Stimulated activated CD4-positive, alpha-beta T cell treated with anti-CD3 and anti-CD28 coated beads, Interleukin-15, amount 100 ng/mL, for 1 hour (primary cell): ENCODE data around the gene SLC10A7.

Experiments used
- DNase-seq, 2 donors: peaks; one replicate each; pipeline ENCODE4 v3.0.0-alpha.2; 2020; ENCODE audit warnings: low read depth in 1 of 2, low spot score in 1 of 2

Gene SLC10A7

GRCh38 chr4:146521541-146522097 is at the start of gene SLC10A7:
Gene SLC10A7, minus strand, starts transcription at chr4:146521940. Its CDS starts 223 bp downstream, at chr4:146521717.
- peak; percentile 26 to 58 for DNase-seq

DNA sequence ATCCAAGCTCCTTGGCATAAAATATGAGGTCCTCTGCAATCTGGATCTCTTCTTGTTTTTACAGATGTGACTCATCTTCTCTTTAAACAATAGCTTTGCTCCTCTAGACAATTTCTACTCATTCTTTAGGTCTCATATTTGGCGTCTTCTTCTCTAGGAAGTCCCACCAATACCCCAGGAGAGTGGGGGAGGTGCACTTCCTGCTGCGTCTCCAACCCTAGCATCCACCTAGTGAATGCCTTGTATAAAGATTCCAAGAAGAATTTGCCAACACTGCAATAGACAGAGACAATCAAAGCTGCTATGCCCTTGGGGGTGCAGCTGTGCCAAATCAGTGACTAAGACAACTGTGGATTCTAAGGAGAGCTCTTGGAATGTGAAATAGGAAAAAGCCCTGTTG is 45.7 kb upstream of the SLC10A7 start:
- no peak for DNase-seq

DNA sequence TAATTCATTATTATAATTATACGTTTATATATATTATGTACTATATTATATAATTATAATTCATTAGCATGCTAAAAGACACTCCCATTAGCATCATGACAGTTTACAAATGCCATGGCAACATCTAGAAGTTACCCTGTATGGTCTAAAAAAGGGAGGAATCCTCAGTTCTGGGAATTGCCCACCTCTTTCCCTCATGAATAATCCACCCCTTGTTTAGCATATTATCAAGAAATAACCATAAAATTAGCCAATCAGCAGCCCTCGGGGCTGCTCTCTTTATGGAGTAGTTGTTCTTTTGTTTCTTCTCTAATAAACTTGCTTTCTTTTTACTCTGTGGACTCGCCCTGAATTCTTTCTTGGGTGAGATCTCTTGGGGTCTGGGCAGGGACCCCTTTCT is 42.8 kb upstream of the SLC10A7 start:
- DNase-seq = no peak

- no peak for DNase-seq
These were observed 28.4 kb upstream of the SLC10A7 start for GRCh38 chr4:146550161-146550560.

- DNase-seq = no peak
These were observed 26.7 kb upstream of the SLC10A7 start for GRCh38 chr4:146548443-146548842.

DNA sequence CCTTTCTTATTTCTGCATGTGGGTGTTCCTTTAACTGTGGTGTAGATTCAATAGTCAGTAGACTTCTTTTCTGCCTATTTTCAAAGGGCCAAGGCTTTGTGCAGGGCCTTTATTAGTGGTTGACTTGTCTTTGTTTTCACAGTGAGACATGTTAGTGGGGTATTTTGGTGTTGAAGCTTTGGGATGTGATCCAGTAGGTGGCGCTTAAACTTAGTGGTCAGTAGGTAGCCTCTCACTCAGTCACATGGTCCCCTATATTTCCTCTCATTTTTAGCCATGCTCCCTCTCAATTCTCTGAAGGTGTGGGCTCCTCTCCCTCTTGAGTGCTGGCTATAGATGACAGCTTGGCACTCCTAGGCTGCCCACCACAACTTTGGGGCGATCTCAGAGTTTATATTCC is 23.4 kb upstream of the SLC10A7 start:
- no peak for DNase-seq

DNA sequence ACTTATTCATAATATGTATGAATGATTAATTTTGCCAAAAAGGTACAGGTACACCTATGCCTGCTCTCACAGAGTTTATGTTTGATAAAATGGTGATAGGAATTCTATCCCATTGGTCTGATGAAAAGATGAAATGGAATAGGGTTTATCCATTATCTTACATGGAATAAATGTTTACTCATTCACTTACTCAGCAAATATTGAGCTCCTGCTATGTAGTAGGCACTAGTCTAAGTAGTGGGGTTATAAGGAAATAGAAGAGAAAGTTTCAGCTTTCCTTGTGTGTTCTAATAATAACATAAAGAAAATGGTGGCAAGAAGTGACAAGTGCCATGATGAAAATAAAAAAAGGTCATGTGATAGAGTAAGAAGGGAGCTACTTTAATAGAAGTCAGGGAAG is 12.4 kb upstream of the SLC10A7 start:
- DNase-seq = no peak

- DNase-seq = no peak
These were observed 4.0 kb upstream of the SLC10A7 start for GRCh38 chr4:146525754-146526153.

DNA sequence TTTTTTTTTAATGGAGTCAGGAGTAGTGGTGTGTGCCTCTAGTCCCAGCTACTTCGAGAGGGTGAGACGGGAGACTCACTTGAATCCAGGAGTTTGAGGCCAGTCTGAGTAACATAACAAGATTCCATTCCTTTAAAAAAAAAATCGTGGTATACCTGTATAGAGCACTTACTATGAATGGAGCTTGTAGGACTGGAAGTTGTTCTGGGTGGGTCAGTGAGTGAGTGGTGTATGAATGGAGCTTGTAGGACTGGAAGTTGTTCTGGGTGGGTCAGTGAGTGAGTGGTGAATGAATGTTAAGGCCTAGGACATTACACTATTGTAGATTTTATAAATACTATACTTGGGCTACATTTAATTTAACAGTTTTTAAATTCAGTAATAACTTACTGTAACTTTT is 2.9 kb upstream of the SLC10A7 start:
- DNase-seq = no peak

DNA sequence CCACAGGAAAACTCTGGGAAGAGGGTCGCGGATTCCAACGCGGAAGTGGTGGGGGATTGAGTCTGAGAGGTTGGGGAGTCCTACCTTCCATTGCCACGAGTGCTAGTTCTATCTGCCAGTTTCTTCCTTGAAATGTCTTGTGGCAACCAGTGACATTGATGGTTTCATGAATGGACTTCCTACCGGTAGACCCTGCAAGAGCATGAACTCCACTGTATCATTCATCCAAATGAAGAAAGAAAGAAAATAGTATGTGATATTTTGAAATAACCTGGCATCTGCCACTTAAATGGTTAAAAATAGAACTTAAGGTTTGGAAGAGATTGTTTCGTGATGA is 1.1 kb upstream of the SLC10A7 start:
- DNase-seq = no peak

DNA sequence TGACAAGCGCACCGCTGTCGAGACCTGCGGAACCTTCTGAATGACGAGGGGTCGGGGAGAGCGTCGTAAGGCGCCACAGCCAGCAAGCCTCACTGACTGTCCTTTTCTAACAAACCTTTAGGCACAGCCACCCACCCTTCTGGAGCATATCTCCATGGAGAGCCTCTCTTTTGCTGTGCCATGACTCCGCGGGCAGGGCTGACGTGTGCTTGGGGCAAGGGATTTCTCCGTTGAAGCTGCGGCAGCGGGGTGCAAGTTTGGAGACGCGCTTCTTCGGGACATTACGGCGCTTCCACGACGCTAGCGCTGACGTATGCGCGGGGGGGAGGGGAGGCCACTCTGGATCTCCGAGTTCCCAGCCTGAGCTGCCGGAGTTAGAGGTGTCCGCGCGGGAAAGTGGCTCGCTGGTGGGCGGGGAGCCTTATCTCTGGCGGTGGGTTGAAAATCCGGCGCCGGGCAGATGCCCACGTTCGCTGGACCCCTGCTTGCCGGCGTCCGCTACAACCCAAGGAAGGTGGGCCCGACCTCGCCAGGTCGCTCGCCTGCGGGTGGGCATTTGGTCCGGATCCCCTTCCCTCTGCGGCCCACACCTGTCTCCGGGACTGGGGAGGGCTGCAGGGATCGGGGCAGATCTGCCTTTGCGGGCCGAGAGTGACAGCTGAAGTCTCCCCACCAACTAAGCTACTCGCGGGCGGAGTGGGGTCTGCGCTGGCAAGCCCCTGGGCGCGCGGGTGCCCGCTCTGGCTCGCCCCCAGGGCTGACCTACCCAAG is 543 bp upstream of the SLC10A7 start:
- DNase-seq = peak; percentile 58 to 81

DNA sequence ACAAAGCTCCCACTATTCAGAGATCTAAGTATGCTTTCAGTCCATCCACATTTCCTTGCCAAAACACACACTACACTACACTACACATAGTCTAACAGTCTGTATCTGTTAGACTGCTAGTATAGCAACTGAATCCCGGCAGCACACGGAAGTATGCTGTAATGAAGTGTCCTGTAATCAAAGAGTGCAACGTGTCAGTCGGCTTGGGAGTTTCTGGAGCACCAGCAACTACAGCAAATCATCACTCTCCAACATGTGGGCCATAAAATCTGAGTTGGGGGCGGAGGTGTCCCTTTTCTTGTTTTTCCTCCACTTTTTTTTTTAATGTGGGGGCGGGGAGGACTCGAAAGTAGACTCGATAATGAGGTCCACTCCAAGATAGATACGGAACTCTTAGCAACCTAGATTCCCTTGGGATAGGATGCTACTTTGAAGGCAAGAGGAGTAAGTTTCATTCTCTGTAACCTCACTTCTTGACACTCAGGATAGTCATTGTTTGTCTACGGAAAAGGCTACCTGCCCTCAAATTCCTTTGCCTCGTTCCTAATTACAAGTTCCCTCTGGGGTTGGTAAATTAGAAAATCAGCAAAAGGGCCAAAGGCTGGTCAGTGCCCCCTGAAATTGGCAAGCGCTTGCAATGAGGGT is 722 bp downstream of the SLC10A7 start:
- no peak for DNase-seq

DNA sequence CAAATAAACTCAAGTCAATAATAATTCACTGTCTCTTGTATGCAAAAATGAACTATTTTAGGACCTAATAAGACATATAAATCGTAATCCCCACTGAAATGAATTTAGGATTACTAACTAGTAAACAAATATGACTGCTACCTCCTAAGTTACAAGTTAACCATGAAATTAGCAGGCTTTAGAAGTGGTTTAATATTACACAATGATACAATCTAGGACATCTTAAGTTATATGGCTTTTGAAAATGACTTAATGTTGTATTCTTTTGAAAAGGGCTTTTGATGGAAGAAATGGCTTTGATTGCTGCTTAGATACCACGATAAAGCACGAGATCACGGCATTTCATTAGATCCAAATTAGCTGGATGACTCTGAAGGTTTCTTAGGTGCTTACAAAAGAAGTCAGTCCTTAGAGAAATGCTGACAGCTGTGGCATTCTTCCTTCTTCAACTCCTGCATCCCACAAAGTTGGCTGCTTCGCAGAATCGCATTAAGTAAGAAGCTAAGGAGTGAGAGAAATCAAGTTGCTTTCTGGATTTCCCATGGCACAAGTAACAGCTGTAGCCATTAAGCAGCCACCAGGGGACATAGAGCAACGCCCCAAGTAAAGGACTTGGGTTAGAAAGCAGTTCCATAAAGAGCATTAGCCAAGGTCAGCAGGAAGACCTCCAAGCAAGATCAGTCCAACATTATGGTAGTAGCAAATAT is 6.9 kb downstream of the SLC10A7 start:
- no peak for DNase-seq

DNA sequence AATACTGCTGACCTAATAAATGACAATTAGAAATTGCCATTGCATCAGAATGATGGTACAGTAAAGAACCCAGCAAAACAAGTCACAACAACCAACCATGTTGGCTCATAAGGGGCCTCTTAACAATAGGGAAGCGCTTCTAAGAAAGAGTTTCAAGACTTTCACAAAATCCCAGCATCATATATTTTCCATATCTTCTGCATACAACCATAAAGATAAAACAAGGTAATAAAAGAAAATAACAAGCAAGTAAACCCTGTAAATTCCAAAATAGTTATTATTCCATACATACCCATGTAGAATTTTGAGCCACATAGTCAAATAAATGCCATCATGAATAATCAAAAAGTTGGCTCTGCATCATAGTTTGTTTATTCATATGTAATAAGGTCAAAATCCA is 8.2 kb downstream of the SLC10A7 start:
- no peak for DNase-seq

- no peak for DNase-seq
These were observed 10.4 kb downstream of the SLC10A7 start for GRCh38 chr4:146511381-146511780.

DNA sequence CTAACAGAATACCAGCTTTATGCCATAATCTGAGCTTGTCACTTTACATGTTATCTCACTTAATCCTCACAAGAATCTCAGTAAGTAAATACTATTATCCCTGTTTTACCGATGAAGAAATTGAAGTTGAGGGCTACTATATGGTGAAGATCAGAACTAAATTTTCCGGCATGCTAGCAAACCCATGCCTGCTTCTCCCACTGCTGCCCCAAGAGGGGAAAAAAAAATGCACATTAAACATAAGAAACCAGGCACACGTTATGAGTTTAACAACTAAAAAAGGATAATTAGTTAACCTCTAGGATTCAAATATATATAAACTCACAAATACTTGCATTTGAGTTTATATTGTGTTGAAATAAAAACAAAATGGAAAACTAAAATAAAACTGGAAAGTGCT is 10.8 kb downstream of the SLC10A7 start:
- no peak for DNase-seq

DNA sequence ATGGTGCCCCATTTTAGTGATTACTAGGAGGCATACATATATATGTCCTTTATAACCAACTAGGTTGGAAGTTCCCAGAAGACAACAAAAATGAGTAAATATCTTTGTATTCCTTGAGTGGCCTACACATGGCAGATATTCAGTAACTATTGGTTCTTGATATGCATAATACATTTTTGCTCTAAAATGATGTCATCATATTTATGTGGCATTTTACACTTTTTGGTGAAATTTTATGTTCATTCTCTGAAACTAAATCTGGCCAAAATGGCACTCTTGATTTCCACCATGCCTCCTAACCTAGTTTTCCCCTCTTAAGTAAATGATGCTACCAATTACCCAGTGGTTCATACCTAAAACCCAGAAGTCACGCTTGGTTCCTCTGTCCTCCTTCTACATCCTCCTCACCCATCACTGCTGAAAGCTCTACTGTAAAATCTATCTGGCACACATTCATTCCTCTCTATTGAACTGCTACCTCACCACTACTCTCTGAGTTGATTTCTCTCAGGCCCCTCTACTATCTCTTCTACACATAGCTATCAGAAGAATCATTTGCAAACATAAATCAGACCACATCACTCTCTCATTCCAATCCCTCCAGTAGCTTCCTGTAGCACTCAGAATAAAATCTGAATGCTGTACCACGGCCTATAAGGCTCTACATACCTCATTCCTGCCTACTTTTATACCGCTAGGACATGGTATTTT is 13.4 kb downstream of the SLC10A7 start:
- no peak for DNase-seq

- no peak for DNase-seq
These were observed 14.1 kb downstream of the SLC10A7 start for GRCh38 chr4:146507632-146508031.

GRCh38 chr4:146506272-146506671 is 15.5 kb downstream of the SLC10A7 start:
- DNase-seq = no peak

DNA sequence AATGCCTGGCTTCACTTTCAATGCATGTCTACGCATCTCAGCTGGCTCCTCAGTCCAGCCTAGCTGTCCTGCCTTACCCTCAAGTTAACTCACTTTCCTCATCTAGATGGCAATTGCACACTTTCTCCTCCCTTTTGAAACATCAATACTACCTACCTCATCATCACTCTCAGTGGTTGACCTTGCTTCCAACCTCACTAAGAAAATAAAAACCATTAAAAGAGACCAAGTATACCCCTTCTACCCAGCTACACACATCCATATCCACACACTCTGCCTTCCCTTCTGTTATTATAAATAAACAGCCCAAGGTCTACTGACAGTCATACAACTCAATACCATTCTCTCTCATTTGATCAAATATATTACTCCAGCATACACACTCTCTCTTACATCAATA is 21.5 kb downstream of the SLC10A7 start:
- no peak for DNase-seq

DNA sequence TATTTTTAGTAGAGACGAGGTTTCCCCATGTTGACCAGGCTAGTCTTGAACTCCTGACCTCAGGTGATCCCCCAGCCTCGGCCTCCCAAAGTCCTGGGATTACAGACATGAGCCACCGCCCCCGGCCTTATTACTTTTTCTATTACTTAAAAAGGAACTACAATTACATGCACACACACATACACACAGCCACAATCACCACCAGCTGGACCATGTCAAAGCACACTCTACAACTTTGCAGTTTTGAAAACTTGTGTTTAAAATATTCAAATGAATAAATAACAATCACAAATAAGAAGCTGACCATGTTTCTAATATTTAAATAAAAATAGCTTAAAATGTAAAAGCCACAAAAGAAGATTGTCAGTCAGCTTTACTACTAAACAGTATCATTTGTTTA is 23.4 kb downstream of the SLC10A7 start:
- DNase-seq = no peak
